GM18870 (cell line): ENCODE data around the gene CACNG4.

ENCODE experiments used
- ATAC-seq: cut with Tn5 transposase; IDR thresholded peaks from one replicate; pipeline ENCODE4 v1.9.1; 2021; ENCODE audit warnings: moderate library complexity; ENCODE audit not compliant: unreplicated experiment

CACNG4 gene

GRCh38 chr17:66943484-66943883 lies 21.0 kb upstream of the CACNG4 start:
- no peak for ATAC-seq

GRCh38 chr17:66944351-66945146 lies 20.0 kb upstream of the CACNG4 start:
- ATAC-seq = no peak

DNA sequence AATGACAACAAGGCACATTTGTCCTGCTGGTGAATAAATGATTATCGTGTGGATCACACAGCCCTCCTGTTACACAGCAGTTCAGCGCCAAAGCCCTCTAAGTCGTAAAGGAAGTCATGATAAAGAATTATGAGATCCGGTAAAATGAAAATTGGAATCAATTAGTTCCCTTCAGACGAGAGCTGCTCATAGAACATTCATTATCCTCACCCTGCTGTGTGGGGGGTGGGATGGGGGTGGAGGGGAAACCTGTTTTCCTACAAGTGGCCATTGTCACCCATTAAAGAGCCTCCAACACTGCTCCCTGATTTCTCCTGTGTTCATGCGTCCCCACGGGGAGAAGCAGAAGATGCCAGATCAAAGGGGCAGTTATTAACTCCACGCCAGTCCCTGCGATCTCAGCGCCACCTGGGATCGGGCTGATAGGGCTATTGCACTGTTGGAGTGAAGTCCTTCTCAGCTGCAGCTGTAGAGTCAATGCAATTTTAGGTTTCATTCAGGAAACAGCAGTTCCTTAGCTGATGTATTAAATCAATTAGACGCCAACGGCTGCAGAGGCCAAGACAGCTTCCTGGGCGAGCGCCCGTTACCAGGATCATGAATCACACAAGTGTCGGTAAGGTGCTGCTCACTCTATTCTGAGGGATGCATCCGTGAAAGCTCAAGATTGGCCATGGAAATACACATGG lies 19.2 kb upstream of the CACNG4 start:
- ATAC-seq = no peak

- ATAC-seq = no peak
These were observed 18.3 kb upstream of the CACNG4 start for GRCh38 chr17:66946251-66946650.

- no peak for ATAC-seq
These were observed 17.2 kb upstream of the CACNG4 start for GRCh38 chr17:66947311-66947710.

DNA sequence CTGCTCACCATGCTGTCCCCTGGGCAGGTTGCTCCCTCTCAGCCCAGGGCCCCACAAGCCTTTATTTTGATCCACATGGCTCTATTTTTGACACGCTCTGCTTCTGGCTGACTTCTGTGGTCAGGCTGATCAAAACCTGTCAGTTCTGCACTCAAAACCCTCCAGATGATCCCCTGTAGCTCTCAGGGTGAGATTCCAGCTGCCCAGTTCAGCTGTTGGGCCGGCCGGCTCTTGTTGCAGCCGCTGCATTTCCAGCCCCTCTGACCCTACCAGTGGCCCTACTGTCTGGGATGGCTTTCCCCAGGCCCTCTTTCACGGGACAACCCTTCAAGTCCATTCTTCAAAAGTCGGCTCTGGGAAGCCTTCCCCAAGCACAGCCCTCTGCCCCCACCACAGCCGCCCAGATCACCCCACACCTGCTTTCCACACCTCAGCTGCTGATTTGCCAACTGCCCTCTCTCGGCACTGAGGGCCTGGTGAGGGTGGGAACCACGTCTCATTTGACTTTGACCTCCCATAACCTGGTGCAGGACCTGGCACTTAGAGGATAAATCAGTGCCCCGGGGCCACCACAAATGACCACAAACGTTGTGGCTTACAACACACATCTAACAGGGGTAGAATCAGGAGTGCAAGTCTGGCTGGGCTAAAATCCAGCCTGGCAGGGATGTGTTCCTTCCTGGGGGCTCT lies 16.3 kb upstream of the CACNG4 start:
- no peak for ATAC-seq

DNA sequence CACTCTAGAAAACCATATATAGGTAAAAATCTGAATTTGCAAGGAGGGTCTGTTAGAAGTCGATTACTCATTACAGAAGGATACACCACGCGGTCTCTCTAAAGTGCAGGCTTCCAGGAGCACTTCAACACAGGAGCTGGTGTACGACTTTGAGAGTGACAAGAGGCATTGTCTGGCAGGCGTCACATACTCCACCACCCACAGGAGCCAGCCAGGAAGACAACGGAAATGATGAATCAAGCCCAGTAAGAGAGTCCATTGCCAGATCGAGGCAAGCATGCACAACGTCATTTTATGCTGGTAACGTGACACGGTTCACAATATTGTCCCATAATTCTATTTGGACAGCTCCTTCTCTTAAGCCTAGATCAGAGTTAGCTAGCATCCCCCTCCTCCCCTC lies 15.0 kb upstream of the CACNG4 start:
- no peak for ATAC-seq

GRCh38 chr17:66950325-66950724 lies 14.2 kb upstream of the CACNG4 start:
- no peak for ATAC-seq

GRCh38 chr17:66950886-66951604 lies 13.5 kb upstream of the CACNG4 start:
- no peak for ATAC-seq

DNA sequence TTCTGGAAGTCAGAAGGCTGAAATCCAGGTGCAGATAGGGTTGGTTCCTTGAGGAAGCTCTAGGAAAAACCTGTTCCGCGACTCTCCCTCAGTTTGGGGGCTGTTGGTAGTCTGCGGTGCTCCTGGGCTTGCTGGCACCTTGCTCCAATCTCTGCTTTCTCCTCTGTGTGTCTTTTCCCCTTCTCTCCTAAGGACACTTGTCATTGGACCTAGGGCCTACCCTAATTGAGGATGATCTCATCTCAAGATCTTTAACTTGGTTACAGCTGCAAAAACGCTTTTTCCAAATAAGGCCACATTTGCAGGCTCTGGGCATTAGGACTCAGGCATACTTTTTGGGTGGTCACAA lies 12.9 kb upstream of the CACNG4 start:
- no peak for ATAC-seq

DNA sequence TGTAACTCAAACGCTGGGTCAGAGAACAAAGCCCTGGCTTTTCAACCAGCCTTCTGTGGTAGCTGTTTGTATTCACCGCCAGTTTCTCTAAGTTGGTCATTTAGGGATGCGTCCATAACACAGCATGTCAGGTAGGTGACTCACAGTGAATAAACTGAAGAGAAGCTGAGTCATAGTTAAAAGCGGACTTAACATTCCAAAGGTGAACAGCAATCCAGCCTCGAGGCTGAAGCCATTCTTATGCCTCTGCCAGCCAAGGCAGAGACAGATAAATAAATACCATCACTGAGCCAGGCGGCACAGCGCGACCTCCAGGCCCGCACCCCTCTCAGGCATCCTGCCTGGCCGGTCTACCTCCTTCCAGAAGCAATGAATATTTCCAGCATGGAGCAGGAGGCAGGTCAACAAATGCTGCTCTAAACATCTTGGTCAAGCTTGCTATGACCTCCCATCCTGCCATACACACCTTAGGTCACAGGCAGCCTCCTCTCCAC lies 12.4 kb upstream of the CACNG4 start:
- no peak for ATAC-seq

GRCh38 chr17:66952681-66953629 lies 11.6 kb upstream of the CACNG4 start:
- ATAC-seq = no peak

- ATAC-seq = no peak
These were observed 10.9 kb upstream of the CACNG4 start for GRCh38 chr17:66953630-66954020.

- no peak for ATAC-seq
These were observed 9.9 kb upstream of the CACNG4 start for GRCh38 chr17:66954632-66955031.

DNA sequence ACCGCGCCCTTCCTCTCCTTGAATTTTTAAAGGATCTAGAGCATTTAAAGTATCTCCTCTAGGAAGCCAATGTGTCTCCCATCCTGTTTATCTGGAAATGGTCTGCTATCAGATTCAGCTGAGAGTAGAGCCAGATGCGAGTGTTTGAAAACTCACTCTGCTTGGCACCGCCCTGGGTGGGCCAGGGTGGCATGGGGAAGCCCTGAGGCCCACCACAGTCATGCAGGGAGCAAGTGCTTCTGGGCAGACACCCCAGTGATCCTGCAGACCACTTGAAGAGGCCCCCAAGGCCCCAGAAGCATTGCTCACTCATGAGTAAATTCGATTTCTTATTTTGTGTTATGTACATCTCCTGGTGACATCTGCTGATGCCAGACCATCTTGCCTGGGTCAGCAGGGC lies 8.7 kb upstream of the CACNG4 start:
- ATAC-seq = no peak

- ATAC-seq = no peak
These were observed 7.6 kb upstream of the CACNG4 start for GRCh38 chr17:66956941-66957340.

GRCh38 chr17:66957343-66957742 lies 7.2 kb upstream of the CACNG4 start:
- ATAC-seq = no peak

DNA sequence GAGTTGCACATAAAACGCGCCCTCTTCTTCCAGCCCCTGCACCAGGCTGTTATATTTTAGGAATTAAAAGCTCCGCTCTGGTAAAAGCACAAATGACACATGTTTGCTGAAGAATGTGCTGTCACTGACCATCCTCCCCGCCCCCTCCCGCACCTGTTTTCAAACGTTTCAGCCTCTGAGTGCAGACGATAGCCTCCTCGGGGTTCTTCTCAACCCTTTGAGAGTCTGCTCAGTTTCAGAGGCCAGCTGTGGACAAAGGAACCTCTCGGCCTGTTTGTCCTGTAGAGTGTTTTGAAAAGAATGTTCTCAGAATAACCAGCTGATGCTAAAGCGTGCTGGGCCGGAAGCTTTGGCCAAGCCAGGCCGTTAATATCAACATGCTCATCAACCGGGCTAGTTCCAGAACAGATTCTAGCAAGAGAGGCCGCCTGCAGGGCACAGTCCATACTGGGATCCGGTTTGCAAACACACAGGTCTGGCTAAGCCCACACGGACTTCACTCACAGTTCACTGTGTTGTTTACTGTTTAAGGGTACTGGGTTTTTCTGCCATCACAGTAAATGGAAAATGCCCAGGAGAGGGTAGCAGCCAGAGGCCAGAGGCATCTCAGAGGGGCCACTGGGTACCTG lies 6.4 kb upstream of the CACNG4 start:
- no peak for ATAC-seq

DNA sequence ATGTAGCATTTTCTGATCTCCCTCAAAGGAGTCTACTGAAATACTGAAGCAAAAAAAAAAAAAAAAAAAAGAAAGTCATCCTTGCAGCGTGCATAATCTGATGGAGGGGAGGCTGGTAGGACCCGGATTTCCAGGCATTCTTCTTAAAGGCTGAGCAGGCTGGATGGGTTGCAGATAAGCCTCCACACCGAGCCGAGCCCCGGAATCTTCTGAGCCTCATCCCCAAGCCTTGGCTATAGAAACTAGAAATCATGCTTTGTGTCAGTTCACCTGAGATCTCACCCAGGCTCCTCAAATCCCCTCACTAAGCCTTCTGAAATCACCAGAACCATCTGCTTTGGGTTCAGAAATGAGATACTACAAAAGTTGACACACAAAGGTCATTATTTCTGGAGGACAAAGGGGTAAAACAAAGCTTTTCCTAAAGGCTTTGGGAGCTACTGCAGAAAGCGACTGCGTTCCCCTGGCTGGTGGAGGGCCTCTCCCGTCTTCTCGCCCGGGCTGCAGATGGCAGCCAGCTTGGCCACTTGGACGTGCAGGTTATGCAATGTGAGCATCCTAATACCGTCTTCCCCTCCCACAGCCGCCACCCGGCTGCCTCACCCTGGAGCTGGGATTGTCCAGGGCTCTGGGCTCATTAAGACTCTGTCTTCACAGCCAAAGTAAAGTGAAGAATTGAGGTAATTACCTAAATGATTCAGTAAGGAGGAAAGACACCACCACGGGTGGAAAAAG lies 4.7 kb upstream of the CACNG4 start:
- ATAC-seq = no peak
